Effector CD4-positive, alpha-beta T cell (primary cell): ENCODE results near the gene NINJ2.

Source experiments
- DNase-seq: peaks from one replicate; pipeline ENCODE4 v3.0.0-alpha.2; 2020

NINJ2 gene

DNA sequence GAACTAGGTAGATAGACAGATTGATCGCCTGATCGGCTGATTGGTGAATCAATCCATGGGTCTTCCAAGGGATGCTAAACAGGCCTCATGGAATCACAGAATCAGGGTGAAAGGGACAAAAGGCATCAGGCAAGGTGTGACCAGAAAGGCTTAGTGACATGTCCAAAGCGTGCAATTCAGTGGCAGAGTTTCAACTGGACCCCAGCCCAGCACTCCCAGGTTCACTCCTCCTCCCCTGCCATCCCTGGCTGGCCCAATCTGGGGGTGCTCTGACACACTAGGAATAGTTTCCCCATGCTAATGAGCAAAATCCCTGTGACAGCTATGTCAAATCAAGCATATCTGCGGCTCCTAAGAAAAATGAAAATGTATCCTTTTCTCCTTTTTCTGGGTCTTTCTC lies 50.4 kb downstream of the NINJ2 start:
- no peak for DNase-seq

DNA sequence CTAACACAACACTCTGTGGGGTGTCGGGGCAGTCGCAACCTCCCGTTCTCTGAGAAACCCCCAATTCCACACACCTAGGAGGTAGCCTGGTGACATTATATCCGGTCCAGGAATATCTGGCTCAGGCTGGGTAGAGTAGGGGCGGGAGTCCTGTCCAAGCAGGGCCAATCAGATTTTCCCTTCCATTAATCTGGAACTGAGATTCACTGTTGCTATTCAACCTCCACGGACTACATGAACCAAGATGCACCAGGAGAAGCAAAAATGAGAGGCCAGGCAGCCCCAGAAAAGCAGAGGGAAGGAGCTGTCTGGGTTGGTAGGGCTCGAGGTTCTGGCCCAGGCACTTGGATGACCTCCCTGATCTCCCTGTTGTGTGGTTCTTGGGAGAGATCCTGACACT lies 51.0 kb downstream of the NINJ2 start:
- no peak for DNase-seq

DNA sequence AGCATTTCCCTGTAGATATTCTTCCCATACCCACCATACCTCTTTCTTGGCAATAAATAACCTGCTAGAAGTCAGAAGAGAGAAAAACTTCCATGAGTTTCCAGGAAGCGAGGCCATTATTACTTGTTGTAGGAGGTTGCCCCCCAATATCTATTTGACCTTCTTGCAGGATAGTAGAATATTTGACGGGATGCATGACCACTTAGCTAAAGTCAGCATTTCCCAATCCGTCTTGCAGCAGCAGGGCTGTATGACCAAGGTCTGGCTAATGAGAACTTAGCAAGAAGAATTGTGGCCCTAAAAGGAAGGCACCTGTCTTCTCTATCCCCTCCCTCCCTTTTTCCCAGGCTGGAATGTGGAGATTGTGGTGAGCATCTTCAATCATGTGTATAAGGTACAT lies 51.5 kb downstream of the NINJ2 start:
- no peak for DNase-seq

DNA sequence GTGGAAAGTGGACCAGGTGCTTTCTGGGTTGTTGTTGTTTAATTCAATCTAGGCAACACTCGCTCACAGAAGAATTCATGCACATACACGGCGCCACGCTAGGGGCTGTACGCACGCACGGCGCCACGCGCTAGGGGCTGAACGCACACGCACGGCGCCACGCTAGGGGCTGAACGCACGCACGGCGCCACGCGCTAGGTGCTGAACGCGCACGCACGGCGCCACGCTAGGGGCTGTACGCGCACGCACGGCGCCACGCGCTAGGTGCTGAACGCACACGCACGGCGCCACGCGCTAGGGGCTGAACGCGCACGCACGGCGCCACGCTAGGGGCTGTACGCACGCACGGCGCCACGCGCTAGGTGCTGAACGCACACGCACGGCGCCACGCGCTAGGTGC lies 54.3 kb downstream of the NINJ2 start:
- no peak for DNase-seq

DNA sequence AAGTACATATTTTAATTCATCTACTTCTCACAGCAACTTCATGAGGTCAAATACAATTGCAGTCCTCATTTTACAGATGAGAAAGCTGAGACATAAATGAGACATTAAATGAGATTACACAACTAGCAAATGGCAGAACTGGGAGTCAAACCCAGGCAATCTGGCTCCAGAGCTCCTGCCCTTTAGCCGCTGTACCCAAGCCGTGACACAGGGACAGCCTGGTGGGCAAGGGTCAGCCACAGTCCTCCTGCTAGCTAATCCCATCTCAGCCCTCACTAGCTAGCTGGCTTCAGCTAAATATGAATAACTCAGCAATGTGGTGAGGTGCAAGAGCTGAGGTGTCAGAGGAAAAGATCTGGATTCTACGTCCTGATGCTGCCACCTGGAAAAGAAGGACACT lies 54.8 kb downstream of the NINJ2 start:
- DNase-seq, result no peak

DNA sequence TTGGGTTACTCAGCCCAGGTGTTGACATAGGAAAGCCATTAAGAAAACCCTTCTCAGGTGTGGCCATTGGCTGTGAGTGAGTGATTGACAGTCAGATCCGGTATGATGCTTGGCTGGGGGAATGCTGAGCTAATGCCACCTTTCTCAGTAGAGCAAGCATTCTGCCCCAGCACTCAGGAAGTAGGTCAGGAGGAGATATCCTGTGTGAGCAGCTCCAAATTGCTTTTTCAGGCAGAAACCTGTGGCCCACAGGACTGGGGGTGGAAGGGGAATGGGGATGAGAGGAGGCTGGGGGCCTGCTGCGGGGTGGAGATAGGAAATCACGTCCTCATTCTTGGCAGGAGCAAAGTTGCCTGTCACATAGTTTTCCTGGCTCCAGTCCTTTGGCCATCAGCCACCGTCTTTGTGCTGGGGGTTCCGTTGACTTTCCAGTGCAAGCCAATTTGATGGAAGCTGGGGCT lies 55.7 kb downstream of the NINJ2 start:
- no peak for DNase-seq

DNA sequence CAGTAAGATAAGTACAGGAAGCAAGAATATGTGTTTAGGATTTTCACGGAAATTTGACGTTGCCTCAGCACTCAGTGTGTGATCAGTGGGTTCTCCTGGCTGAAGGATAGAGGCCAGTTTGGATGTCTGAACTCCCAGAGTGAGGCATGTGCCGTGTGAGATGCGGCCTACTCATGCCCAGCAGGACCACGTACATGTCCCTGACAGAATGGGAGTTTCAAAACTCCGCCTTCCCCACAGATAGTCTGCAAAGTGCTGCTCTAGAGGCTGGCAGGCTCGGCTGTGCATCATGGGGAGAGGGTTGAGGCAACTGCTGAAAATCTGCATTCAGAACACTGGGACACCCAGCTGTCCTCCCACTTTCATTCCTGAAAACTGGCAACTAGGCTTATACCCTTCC lies 58.3 kb downstream of the NINJ2 start:
- DNase-seq, result no peak

DNA sequence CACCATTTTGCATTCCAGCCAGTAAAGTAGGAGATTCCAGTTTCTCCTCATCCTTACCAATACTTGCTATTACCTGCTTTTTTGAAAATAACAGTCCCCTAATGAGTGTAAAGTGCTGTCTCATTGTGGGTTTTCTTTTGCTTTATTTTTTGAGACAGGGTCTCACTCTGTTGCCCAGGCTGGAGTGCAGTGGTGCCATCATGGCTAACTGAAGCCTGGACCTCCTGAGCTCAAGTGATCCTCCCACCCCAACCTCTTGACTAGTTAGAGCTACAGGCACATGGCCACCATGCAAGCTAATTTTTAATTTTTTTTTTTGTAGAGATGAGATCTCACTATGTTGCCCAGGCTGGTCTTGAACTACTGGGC lies 60.6 kb downstream of the NINJ2 start:
- no peak for DNase-seq

DNA sequence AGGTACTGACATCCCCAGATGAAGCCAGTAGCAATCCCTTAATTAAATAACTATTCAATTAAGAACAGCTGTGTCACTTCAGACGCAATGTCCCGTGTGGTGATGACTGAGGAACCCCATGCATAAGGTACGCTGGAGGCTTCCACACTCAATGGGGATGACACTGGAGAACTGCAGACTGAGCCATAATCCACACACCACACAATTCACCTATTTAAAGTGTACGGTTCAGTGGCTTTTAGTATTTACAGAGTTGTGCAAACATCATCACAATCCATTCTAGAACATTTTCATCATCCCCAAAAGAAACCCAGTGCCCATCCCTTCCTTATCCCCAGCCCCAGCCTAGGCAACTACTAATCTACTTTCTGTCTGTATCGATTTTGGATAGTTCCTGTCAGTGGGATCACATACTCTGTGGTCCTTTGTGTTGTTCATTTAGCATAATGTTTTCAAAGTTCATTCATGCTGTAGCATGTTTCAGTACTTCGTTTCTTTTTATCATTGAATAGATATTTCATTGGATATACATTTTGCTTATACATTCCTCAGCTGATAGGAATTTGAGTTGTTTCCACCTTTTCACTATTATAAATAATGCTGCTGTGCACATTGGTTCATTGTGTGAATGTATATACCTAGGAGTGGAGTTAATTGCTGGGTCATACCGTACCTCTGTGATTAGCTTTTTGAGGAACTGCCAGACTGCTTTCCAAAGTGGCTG lies 61.1 kb downstream of the NINJ2 start:
- no peak for DNase-seq

DNA sequence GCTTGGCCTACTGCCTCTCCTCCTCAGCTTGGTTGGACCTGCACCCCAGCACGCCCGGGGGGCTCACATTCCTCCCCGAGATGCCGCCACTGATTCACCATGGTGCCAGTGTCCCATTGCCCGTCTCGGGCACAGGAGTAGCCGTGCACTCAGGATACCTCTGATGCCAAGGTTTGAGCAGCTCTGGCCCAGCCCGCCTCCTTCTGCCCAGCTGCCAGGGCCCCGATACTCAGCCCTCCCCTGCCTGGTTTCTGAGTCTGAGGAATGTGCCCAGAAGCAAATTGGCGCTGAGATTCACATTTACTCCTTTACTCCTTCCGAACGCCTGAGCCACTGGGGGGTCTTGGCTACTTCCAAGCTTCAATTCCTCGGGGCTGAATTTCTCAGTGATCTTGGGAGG lies 63.5 kb downstream of the NINJ2 start:
- no peak for DNase-seq

DNA sequence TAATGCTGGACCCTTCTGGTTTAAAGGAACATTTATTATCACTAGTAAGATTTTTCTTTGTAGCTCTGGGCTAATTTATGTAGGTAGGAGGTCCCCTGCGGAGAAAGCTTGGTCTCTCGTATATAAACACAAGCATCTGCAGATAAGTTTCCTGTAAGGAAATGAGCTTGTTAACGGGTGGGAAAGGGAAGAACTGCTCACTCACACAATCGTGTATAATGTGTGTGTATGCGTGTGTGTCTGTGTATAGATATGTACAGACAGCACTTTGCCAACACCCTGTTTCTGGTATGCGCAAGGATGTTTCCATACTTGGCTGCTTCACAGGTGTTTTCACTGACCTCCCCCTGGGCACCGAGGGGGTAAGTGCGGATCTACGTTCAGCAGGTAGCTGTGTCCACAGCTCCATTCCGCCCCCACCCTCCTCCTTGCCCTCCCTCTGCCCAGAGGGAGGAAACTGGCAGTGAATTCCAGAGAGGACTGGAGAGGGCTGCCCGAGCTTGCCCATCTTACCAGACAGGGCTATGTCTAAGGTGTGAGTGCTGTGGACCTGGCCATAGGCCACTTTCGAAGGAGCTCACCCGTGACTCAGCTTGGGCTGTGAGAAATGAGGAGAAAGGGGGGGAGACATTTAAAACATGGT lies 65.2 kb downstream of the NINJ2 start:
- no peak for DNase-seq

DNA sequence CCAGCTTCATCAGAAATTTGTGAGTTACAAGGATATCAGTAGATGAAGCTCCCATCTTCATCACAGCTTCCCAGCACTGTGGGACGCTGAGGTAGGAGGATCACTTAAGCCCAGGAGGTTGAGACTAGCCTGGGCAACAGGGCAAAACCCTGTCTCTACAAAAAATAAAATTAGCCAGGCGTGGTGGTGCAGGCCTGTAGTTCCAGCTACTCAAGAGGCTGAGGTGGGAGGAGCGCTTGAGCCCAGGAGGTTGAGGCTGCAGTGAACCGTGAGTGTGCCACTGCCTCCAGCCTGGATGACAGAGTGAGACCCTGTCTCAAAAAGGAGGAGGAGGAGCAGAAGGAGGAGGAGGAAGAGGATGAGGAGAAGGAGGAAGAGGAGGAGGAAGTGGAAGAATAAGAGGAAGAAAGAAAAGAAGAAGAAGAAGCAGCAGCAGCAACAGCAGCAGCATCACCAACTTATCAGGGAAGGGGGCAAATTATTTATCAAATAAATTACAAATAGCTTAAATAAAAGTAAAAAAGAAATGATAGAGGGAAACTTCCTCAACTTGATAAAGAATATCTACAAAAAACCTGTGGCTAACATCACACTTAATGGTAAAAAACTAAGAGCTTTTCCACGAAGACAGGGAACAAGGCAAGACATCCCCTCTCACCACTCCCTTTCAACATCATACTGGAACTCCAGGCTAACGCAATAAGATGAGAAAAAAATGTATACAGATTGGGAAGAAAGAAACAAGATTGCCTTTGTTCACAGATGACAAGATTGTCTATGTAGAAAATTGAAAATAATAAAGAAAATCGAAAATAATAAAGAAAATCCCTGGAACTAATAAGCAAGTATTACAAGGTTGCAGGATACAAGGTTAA lies 69.6 kb downstream of the NINJ2 start:
- no peak for DNase-seq

DNA sequence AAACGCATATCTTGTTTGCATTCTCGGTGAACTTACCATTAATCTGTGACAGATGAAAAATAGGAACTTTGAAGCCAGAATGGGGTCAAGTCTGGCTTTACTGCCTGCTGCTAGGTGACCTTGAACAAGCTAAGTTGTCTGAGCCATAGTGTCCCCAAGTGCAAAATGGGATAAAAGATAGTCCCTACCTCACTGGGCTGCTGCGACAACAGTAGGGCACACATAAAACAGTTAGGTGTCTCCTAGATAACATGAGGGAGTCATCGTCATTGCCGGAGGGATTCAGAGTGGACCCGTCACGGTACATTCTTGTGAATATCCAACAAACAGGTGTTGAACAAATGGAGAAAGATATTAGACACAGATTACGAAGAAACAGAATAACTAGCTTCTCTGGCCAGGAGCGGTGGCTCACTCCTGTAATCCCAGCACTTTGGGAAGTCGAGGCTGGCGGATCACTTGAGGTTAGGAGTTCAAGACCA lies 71.2 kb downstream of the NINJ2 start:
- no peak for DNase-seq

DNA sequence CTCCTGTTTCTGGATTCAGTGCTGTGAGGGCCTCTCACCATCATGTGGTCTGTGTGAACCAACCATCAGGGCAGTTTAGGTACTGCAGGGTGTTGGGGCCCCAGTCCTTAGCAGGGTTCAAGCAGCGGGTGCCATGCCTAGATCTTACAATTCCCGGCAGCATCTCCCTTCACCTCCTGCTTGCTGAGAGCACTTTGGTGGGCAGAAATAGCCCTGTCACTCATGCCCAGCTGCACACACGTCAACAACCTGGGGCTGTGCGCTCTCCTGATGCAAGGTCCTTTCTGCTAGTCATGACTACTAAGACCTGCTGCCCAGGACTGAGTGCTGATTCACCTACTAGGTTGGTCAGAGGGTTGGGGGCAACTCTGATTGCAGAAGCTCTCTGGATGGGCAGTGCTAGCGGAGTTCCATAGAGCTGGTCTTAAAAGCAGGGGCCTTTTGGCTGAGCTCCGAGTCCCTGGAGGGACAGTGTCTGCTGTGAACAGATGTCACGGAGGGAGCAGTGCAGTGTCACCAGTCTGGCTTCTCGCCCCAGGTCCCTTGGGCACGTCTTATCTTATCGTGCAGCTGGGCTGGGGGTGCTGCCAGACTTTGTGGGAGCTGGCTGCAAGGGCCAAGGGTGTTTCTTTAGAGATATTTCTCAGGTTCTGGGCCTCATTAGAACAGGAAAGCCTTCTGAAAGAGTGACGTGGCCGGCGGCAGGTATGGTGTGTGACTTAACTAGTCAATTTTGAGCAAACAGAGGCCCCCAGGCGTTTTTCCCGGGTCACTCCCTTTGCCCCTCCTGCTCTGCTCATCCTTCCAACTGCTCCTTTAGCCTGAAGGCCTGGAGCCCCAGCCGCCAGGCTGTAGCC lies 71.8 kb downstream of the NINJ2 start:
- no peak for DNase-seq

DNA sequence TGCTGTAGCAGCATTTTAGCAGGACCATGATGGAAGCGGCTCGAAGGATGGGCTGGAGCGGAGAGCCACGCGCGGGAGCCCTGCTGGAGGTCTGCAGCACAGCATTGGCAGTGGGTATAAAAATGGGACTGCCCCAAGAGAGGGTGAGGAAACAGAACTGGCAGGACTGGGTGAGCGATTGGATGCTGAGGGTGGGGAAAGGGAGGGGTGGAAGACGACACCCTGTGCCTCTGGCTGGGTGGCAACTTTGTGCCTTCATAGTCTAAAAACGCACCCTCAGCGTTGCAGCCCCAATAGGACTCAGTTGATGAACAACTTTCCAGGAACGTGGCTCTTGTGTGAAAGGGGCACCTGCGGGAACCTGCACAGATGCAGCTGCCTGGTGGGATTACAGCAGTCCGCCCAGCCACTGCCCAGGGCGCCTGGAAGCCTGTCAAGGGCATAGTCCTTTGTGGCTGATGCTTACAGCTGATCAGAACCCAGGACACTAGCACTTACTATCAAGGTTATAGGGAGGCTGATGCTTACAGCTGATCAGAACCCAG lies 73.0 kb downstream of the NINJ2 start:
- no peak for DNase-seq

DNA sequence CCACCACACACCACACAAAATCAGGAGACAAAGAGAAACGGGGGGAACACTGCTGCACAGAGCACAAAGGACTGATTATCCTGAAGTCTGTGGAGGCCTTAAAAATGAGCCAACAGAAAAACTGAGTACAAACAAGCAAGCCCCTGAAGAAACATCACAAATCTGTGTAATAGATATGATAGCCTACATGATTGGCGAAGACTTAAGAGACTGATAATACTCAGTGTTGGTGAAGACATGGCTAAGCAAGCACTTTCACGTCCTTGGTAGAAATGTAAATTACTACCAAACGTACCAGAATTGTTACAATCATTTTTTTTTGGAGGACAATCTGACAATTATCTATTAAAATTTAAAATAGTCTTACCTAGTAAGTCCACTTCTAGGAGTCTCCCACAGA lies 74.6 kb downstream of the NINJ2 start:
- DNase-seq, result no peak

DNA sequence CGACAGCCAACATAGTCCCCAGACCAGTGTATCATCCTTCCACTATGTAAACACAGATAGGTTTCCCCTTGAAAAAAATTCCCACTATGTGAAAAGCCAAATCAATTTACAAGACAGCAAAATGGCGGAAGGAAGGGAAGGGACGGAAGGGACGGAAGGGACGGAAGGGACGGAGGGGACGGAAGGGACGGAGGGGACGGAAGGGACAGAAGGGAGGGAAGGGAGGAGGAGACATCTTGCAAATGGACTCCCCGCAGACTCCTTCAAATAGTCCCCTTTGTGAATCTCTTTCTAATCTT lies 75.3 kb downstream of the NINJ2 start:
- DNase-seq, result no peak

DNA sequence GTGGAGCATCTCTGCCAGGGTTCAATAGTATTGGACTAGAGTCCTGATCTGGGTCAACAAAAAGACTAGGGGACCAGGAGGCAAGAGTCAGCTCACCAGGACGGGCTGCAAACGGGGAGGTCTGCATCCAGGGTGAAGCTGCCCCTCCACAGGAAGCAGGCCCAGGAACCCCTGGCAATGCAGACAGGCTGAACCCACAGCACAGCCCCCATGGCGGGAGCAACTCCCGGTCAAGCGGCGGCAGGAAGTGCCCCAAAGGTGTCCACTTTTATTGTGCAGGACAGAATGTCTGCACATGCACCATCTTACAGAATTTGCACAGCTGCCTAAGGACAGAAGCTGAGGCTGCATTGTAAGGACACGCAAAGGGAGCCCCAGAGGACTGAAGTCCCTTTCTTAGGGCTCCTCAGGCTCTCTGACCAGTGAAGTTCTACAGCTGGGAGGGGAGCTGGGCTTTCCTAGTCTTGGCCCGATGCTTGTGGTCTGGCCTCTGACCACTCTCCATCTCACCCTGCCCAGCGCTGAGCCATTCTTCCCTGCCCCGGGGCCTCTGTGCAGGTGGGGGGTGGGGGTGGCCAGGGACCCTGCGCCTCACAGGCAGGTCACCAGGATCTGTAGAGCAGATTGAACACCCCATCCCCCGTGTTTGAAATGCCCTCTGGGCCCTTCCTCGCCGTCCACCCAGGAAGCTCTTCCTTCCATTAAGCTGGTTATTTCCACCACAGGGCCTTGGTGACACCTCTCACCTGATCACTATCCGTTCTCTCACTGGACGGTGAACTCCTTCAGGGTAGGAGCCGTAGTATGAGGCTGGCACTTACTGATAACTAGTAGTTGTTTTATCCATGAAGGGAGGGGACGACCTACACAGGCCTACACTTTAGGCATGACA lies 75.9 kb downstream of the NINJ2 start:
- DNase-seq, result no peak

DNA sequence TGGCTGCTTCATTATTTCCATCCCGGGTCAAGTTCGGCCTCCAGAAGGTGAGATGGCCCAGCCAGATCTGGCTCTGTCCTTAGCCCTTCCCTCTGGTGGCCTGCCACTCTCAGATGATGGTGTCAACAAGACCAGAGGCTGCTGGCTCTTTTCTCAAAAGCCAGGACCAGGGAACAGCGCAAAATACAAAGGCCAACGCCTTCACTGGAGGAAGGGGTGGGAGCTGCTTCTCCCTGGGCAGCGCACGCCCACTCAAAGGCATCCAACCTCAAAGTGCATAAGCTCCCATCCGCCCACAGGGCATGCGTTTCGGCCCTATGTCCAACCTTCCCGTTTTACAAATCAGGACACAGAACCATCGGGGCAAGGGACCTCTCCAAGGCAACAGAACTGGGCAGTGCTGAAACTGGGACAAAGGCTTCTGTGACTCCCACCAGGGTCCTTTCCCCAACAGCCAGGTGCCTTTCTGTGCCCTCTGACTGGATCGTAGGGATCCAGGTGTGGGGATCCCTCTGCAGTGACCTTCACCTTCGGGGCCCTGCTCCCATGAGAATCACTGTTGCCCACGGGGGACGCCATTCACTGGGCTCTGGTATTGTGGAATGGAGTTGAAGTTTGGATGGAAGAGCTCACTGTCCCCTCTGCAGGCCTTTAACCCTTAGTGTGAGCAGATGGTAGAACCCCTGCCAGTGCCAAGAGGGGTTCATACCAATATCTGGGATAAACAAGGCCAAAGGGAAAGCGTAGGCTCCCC lies 76.8 kb downstream of the NINJ2 start:
- DNase-seq, result no peak
